Stimulated activated CD4-positive, alpha-beta T cell treated with anti-CD3 and anti-CD28 coated beads, Interleukin-12 subunit alpha, Interleukin-12 subunit beta, amount 100 ng/mL, for 48 hours (primary cell): ENCODE results near the gene GJC3.
A peak's percentile ranks its signal among the peaks of the same experiment; 100 is the strongest.
"Not testable (repeated sequence)": the region's sequence is repeated elsewhere in the genome, so short reads cannot be mapped to it uniquely, and the experiment has no call there.

Source experiments
- DNase-seq, 3 donors: peaks; one replicate each; pipeline ENCODE4 v3.0.0-alpha.2; 2020; ENCODE audit warnings: low read depth in 2 of 3, low spot score in 1 of 3

The GJC3 gene, protein sequence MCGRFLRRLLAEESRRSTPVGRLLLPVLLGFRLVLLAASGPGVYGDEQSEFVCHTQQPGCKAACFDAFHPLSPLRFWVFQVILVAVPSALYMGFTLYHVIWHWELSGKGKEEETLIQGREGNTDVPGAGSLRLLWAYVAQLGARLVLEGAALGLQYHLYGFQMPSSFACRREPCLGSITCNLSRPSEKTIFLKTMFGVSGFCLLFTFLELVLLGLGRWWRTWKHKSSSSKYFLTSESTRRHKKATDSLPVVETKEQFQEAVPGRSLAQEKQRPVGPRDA

DNA sequence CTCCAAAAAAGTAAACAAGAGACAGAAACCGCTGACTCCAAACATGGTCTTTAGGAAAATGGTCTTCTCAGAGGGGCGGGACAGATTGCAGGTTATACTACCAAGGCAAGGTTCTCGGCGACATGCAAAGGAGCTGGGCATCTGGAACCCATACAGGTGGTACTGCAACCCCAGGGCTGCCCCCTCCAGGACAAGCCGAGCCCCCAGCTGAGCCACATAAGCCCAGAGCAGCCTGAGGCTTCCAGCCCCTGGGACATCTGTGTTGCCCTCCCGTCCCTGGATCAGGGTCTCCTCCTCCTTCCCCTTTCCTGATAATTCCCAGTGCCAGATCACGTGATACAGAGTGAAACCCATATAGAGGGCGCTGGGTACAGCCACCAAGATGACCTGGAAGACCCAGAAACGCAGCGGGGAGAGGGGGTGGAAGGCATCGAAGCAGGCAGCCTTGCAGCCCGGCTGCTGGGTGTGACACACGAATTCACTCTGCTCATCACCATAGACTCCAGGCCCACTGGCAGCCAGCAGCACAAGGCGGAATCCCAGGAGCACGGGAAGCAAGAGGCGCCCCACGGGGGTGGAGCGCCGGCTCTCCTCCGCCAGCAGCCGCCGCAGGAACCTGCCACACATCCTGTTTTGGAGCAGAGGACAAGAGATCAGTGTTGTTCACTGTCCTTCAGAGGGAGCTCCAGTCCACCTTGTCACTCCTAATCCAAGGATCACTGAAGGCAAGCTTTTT lies at the start of gene GJC3:
Gene GJC3 (minus strand): TSS at position 627 of the 736 bp plus-strand sequence. CDS start 0 bp downstream, at position 627.
- DNase-seq, result peak in 2 of 3 donors; percentile 23 to 30

- DNase-seq, result no peak
These were observed 47.2 kb upstream of the GJC3 start for GRCh38 chr7:99976626-99977025.

GRCh38 chr7:99975782-99976521 lies 46.5 kb upstream of the GJC3 start, which contains the start of gene AZGP1:
AZGP1 (minus strand) TSS chr7:99976031; CDS start chr7:99976020, 11 bp downstream.
- no peak for DNase-seq

DNA sequence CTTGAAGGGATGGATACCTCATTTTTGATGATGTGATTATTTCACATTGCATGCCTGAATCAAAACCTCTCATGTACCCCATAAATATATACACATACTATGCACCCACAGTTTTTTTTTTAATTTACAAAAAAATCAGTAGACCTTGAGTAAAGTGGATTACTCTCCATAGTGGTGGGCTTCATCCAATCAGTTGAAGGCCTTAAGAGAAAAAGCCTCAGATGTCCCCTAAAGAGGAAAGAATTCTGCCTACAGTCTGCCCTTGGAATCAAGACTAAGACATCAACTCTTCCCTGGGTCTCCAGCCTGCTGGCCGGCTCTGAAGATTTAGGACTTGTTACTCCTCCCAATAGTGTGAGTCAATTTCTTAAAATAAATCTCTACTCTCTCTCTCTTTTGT lies 45.3 kb upstream of the GJC3 start:
- no peak for DNase-seq

DNA sequence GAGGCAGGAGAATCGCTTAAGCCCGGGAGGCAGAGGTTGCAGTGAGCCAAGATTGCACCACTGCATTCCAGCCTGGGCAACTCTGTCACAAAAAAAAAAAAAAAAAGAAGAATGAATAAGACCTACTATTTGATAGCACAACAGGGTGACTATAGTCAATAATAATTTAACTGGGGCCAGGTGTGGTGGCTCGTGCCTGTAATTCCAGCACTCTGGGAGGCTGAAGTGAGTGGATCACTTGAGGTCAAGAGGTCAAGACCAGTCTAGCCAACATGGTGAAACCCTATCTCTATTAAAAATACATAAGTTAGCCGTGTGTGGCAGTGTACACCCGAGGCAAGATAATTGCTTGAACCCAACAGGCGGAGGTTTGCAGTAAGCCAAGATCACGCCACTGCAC lies 44.4 kb upstream of the GJC3 start:
- DNase-seq, result not testable (repeated sequence)

DNA sequence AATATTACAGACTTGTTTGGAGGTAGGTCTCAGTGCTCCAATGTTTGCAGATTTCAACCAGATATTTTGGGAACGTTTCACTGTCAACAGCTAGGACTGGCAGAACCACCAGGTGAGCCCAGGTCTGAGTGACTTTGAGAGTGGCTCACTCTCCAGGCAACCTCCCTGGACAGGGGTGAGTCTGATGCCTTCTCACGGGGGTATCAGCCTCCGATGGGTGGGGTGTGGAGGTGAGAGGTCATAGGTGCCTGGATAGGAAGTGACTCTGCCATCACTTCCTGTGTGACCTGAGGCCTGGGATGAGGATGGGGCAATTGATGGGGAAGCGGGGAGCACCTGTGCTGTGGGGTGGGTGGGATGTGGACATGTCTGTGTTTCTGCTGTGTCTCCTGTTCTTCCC lies 41.8 kb upstream of the GJC3 start:
- no peak for DNase-seq

- not testable (repeated sequence) for DNase-seq
These were observed 40.4 kb upstream of the GJC3 start for GRCh38 chr7:99969813-99970212.

- no peak for DNase-seq
These were observed 39.9 kb upstream of the GJC3 start for GRCh38 chr7:99969298-99969697.

GRCh38 chr7:99958564-99959227 lies 29.3 kb upstream of the GJC3 start:
- no peak for DNase-seq

- DNase-seq, result no peak
These were observed 25.8 kb upstream of the GJC3 start for GRCh38 chr7:99955247-99955646.

GRCh38 chr7:99954643-99955042 lies 25.2 kb upstream of the GJC3 start:
- not testable (repeated sequence) for DNase-seq

GRCh38 chr7:99953649-99954048 lies 24.2 kb upstream of the GJC3 start:
- DNase-seq, result no peak

GRCh38 chr7:99952649-99953048 lies 23.2 kb upstream of the GJC3 start:
- DNase-seq, result not testable (repeated sequence)

DNA sequence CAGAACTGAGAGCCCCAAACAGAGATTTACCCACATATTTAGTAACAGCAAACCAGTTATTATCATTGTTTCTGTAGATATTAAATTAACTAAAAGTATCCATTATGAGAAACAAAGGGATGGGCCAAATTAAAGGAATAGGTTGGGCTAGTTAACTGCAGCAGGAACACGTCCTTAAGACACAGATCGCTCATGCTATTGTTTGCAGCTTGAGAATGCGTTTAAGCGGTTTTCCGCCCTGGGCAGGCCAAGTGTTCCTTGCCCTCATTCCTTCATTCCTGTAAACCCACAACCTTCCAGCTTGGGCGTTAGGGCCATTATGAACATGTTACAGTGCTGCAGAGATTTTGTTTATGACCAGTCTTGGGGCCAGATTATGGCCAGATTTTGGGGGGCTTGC lies 21.4 kb upstream of the GJC3 start:
- DNase-seq, result not testable (repeated sequence)

DNA sequence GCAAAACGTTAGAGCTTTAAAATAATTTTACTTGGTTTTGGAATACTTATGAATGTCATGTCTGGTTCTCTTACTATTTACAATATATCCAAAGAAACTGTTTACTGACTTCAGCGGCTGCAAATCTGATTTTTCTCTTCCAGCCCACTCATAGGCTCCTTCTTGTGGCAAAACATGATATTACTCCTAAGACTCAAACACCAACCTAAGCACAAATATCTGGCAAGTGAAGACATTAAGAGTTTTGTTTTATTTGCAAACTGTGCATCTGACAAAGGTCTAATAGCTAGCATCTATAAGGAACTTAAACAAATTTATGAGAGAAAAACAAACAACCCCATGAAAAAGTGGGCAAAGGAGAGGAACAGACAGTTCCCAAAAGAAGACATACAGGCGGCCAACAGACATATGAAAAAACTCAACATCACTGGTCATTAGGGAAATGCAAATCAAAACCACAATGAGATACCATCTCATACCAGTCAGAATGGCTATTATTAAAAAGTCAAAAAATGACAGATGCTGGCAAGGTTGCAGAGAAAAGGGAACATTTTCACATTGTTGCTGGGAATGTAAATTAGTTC lies 20.3 kb upstream of the GJC3 start:
- DNase-seq, result no peak

- no peak for DNase-seq
These were observed 18.2 kb upstream of the GJC3 start for GRCh38 chr7:99947608-99948007.

GRCh38 chr7:99944497-99945070 lies 15.2 kb upstream of the GJC3 start:
- no peak for DNase-seq

DNA sequence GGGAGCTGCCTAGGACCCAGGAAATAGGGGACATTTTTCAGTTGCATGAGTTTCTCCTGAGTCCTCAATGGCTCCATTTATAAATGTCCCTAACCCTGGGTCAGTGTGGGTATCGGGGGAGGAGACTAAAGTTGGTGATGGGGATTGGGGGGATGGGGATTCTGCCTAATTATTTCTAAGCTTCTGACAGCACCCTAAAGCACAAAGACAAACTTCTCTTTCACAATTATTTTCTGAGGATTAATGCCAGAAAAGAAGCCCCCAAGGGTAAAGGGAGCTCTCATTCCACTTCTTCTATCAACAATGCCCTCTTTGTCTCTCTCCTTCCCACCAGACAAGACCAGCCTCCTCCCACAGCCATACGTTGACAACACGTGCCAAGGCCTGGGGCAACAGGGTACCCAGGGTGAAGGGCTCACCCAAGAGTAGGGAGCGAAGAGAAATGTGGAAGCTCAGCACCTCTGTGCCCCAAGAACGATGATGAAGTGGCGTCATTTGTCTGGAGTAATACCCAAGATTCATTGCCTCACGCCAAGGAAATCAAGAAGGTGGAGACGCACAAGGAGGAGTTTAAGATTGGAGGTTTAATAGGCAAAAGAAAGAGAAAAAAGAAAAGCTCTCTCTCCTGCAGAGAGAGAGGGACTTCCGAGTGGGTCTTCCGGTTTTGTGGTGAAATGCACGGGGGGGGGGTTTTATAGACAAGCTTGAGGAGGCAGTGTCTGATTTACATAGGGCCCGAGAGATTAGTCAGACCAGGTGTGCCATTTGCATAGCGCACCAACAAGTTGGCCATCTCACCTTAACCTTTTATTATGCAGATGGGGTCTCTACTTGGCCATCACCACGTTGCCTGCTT lies 14.4 kb upstream of the GJC3 start:
- DNase-seq, result no peak

- no peak for DNase-seq
These were observed 8.9 kb upstream of the GJC3 start for GRCh38 chr7:99938296-99938695.

GRCh38 chr7:99935009-99935408 lies 5.6 kb upstream of the GJC3 start:
- DNase-seq, result not testable (repeated sequence)
